PC-3 (cell line): Measurements from ENCODE around the gene TMC2.

Experiments used
- EZH2 ChIP-seq: fragments of 300-600 bp; sonication (generic); IDR thresholded peaks from one replicate; pipeline ENCODE4 v1.6.1; 2017; ENCODE audit warnings: antibody characterized with exemption, mild to moderate bottlenecking, low read length; ENCODE audit not compliant: unreplicated experiment
- TF ChIP-seq, protein P1 (sequence below): fragments of 300-600 bp; sonication (generic); conservative IDR thresholded peaks from 2 replicates; pipeline ENCODE4 v1.5.1; 2017; ENCODE audit warnings: antibody characterized with exemption, low read depth, mild to moderate bottlenecking, low read length

- TF ChIP-seq, protein P1, sequence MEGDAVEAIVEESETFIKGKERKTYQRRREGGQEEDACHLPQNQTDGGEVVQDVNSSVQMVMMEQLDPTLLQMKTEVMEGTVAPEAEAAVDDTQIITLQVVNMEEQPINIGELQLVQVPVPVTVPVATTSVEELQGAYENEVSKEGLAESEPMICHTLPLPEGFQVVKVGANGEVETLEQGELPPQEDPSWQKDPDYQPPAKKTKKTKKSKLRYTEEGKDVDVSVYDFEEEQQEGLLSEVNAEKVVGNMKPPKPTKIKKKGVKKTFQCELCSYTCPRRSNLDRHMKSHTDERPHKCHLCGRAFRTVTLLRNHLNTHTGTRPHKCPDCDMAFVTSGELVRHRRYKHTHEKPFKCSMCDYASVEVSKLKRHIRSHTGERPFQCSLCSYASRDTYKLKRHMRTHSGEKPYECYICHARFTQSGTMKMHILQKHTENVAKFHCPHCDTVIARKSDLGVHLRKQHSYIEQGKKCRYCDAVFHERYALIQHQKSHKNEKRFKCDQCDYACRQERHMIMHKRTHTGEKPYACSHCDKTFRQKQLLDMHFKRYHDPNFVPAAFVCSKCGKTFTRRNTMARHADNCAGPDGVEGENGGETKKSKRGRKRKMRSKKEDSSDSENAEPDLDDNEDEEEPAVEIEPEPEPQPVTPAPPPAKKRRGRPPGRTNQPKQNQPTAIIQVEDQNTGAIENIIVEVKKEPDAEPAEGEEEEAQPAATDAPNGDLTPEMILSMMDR = no peak
- TF ChIP-seq EZH2 = no peak
Observed at GRCh38 chr20:2544211-2544610, 7.8 kb downstream of the TMC2 start.
